ENCODE results near the gene TINAG. TPM values are rescaled to one million over a fixed set of nuclear protein-coding genes. Genes with fewer than 3 reads are reported as not detected.

Gene TINAG, protein sequence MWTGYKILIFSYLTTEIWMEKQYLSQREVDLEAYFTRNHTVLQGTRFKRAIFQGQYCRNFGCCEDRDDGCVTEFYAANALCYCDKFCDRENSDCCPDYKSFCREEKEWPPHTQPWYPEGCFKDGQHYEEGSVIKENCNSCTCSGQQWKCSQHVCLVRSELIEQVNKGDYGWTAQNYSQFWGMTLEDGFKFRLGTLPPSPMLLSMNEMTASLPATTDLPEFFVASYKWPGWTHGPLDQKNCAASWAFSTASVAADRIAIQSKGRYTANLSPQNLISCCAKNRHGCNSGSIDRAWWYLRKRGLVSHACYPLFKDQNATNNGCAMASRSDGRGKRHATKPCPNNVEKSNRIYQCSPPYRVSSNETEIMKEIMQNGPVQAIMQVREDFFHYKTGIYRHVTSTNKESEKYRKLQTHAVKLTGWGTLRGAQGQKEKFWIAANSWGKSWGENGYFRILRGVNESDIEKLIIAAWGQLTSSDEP
- total RNA-seq: not detected

GRCh38 chr6:54308289-54308985 lies at the start of gene TINAG:
TINAG (plus strand) TSS chr6:54308441; CDS start chr6:54308551, 110 bp downstream.
- Mint-ChIP-seq H3K9me3 (no peaks in the 10 kb centered on the region), H3K27ac (no peak within 1 kb of the TSS), H3K4me3 (no peak within 1 kb of the TSS), H3K4me1 (ENCODE audit: low read depth) (no peaks in the 10 kb centered on the region), H3K36me3 (ENCODE audit: low read depth) (no peaks in the 10 kb centered on the region), H3K27me3 (ENCODE audit: low read depth) (no peaks in the 10 kb centered on the region)
- no peak for DNase-seq
- CTCF ChIA-PET: no interaction called here
- intact Hi-C loops (cut with micrococcal nuclease): no loop called here

- no peaks in the 10 kb centered on the region for H3K9me3 Mint-ChIP-seq
- intact Hi-C loops (cut with micrococcal nuclease): loop anchor here (10.0 kb wide), 1 partner anchor 275 kb away; no protein-coding TSS in a partner anchor
- no peaks in the 10 kb centered on the region for H3K36me3 Mint-ChIP-seq (ENCODE audit: low read depth)
- no peak for DNase-seq
- no peaks in the 10 kb centered on the region for H3K27me3 Mint-ChIP-seq (ENCODE audit: low read depth)
- no peak overlapping the region for H3K4me3 Mint-ChIP-seq
- no peak overlapping the region for H3K27ac Mint-ChIP-seq
- CTCF ChIA-PET: interaction anchor here (0.6 kb wide), 1 partner anchor 122 kb away, joined by 3 read pairs; no protein-coding TSS in a partner anchor
- H3K4me1 Mint-ChIP-seq (ENCODE audit: low read depth): no peaks in the 10 kb centered on the region
These were observed 48.2 kb upstream of the TINAG start for GRCh38 chr6:54260025-54260424.

GRCh38 chr6:54262499-54262898 lies 45.7 kb upstream of the TINAG start:
- H3K4me1 Mint-ChIP-seq (ENCODE audit: low read depth): no peaks in the 10 kb centered on the region
- no peak overlapping the region for H3K4me3 Mint-ChIP-seq
- peaks cover 2% of the 10 kb centered on the region for H3K9me3 Mint-ChIP-seq
- DNase-seq: no peak
- CTCF ChIA-PET: no interaction called here
- no peaks in the 10 kb centered on the region for H3K36me3 Mint-ChIP-seq (ENCODE audit: low read depth)
- no peaks in the 10 kb centered on the region for H3K27me3 Mint-ChIP-seq (ENCODE audit: low read depth)
- no peak overlapping the region for H3K27ac Mint-ChIP-seq
- intact Hi-C loops (cut with micrococcal nuclease): loop anchor here (10.0 kb wide), 1 partner anchor 278 kb away; no protein-coding TSS in a partner anchor

DNA sequence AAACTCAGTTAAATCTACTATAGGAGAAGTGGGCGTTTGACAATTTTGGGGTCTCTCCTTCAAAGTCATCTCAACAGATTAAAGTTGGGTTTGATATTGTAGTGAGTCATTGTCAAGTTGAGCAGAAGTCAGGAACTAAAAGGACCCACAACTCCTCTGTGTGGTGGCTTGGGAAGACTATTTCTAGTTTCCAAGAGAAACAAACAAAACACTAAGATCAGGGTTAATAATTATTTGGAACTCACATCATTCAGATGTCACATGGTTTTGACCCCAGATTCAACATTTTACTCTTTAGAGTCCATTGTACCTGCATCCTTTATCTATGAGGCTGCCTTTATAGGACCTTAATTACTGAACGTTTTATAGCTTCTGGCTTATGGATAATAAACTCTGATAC lies 45.3 kb upstream of the TINAG start:
- intact Hi-C loops (cut with micrococcal nuclease): loop anchor here (10.0 kb wide), 1 partner anchor 278 kb away; no protein-coding TSS in a partner anchor
- Mint-ChIP-seq H3K27me3 (ENCODE audit: low read depth) (no peaks in the 10 kb centered on the region), H3K9me3 (peaks cover 2% of the 10 kb centered on the region), H3K36me3 (ENCODE audit: low read depth) (no peaks in the 10 kb centered on the region), H3K4me1 (ENCODE audit: low read depth) (no peaks in the 10 kb centered on the region), H3K27ac (no peak overlapping the region), H3K4me3 (no peak overlapping the region)
- DNase-seq: no peak
- CTCF ChIA-PET: no interaction called here

- H3K27me3 Mint-ChIP-seq (ENCODE audit: low read depth): peaks cover 4% of the 10 kb centered on the region
- intact Hi-C loops (cut with micrococcal nuclease): loop anchor here (10.0 kb wide), 1 partner anchor 280 kb away; no protein-coding TSS in a partner anchor
- H3K4me1 Mint-ChIP-seq (ENCODE audit: low read depth): no peaks in the 10 kb centered on the region
- H3K4me3 Mint-ChIP-seq: no peak overlapping the region
- CTCF ChIA-PET: no interaction called here
- no peak for DNase-seq
- no peaks in the 10 kb centered on the region for H3K36me3 Mint-ChIP-seq (ENCODE audit: low read depth)
- no peak overlapping the region for H3K27ac Mint-ChIP-seq
- H3K9me3 Mint-ChIP-seq: peaks cover 2% of the 10 kb centered on the region
These were observed 43.5 kb upstream of the TINAG start for GRCh38 chr6:54264581-54265272.

- no peak for DNase-seq
- H3K27ac Mint-ChIP-seq: no peak overlapping the region
- H3K9me3 Mint-ChIP-seq: peaks cover 2% of the 10 kb centered on the region
- intact Hi-C loops (cut with micrococcal nuclease): loop anchor here (10.0 kb wide), 1 partner anchor 282 kb away; no protein-coding TSS in a partner anchor
- no peaks in the 10 kb centered on the region for H3K36me3 Mint-ChIP-seq (ENCODE audit: low read depth)
- H3K4me3 Mint-ChIP-seq: no peak overlapping the region
- H3K4me1 Mint-ChIP-seq (ENCODE audit: low read depth): no peaks in the 10 kb centered on the region
- CTCF ChIA-PET: no interaction called here
- H3K27me3 Mint-ChIP-seq (ENCODE audit: low read depth): peaks cover 4% of the 10 kb centered on the region
These were observed 41.8 kb upstream of the TINAG start for GRCh38 chr6:54266400-54266923.

DNA sequence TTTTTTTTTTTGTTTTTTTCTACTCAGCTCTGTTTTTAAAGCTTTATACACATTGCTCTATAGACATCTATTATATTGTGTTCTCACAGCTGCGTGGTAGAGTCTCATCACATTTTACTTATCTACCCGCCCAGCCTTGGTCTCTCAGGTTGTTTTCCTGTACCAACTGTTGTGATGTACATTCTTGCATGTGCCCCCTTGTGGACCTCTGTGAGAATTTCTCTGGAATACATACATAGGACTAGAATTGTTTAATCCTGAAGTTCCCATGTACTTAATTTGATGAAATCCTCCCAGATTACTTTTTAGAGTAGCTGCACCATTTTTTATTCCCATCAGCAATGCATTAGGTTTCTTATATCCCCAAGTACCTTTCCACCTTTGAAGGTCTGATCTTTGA lies 40.4 kb upstream of the TINAG start:
- Mint-ChIP-seq H3K27ac (no peak overlapping the region), H3K9me3 (peaks cover 2% of the 10 kb centered on the region), H3K27me3 (ENCODE audit: low read depth) (peaks cover 4% of the 10 kb centered on the region), H3K4me1 (ENCODE audit: low read depth) (no peaks in the 10 kb centered on the region), H3K36me3 (ENCODE audit: low read depth) (no peaks in the 10 kb centered on the region), H3K4me3 (no peak overlapping the region)
- intact Hi-C loops (cut with micrococcal nuclease): loop anchor here (10.0 kb wide), 1 partner anchor 283 kb away; no protein-coding TSS in a partner anchor
- CTCF ChIA-PET: no interaction called here
- no peak for DNase-seq

GRCh38 chr6:54273214-54273820 lies 34.9 kb upstream of the TINAG start:
- no peak for DNase-seq
- CTCF ChIA-PET: no interaction called here
- Mint-ChIP-seq H3K4me3 (no peak overlapping the region), H3K36me3 (ENCODE audit: low read depth) (no peaks in the 10 kb centered on the region), H3K4me1 (ENCODE audit: low read depth) (no peaks in the 10 kb centered on the region), H3K9me3 (peaks cover 2% of the 10 kb centered on the region), H3K27me3 (ENCODE audit: low read depth) (peaks cover 4% of the 10 kb centered on the region), H3K27ac (no peak overlapping the region)
- intact Hi-C loops (cut with micrococcal nuclease): no loop called here

DNA sequence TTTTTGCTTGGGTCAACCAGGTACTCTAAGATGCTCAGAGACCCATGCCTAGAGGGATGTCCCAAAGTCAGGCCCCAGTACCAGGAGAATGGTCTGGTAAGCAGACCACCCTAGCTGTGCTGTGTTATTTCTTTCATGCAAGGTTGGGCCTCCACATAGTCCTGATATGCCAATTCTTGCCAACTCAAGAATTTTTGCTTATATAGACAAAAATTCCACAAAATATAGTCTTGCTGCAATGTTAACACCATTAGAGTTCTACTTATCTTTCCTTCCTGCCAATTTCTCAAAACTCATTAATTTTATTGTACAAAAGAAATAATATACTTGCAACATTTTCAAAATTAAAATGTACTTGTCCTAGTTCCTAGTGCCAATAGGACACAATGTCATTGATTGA lies 33.9 kb upstream of the TINAG start:
- Mint-ChIP-seq H3K27me3 (ENCODE audit: low read depth) (no peaks in the 10 kb centered on the region), H3K36me3 (ENCODE audit: low read depth) (no peaks in the 10 kb centered on the region), H3K27ac (no peak overlapping the region), H3K4me1 (ENCODE audit: low read depth) (no peaks in the 10 kb centered on the region), H3K4me3 (no peak overlapping the region), H3K9me3 (peaks cover 6% of the 10 kb centered on the region)
- intact Hi-C loops (cut with micrococcal nuclease): no loop called here
- DNase-seq: no peak
- CTCF ChIA-PET: no interaction called here

DNA sequence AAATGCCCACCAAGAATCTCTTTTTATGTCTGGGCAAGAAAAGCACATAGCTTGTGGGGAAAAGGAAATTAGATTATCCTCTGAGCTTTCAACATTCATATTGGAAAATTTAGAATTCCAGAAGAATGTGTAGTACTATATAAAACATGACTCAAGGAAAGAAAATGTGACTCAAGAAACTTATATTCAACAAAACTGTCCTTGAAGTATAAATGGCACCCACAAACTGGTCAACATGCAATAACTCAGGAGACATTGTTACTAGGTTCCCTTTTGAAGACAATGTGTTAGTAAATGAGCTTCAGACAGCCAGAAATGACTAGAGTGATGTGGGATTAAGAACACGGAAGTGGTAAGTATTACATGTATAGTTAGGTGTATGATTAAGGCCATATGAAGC lies 26.1 kb upstream of the TINAG start:
- H3K27ac Mint-ChIP-seq: no peak overlapping the region
- CTCF ChIA-PET: no interaction called here
- H3K4me3 Mint-ChIP-seq: no peak overlapping the region
- no peaks in the 10 kb centered on the region for H3K36me3 Mint-ChIP-seq (ENCODE audit: low read depth)
- no peaks in the 10 kb centered on the region for H3K27me3 Mint-ChIP-seq (ENCODE audit: low read depth)
- DNase-seq: no peak
- H3K9me3 Mint-ChIP-seq: peaks cover 9% of the 10 kb centered on the region
- H3K4me1 Mint-ChIP-seq (ENCODE audit: low read depth): no peaks in the 10 kb centered on the region
- intact Hi-C loops (cut with micrococcal nuclease): no loop called here

GRCh38 chr6:54284161-54284860 lies 23.9 kb upstream of the TINAG start:
- CTCF ChIA-PET: interaction anchor here (0.6 kb wide), 1 partner anchor 31 kb away, joined by 3 read pairs; no protein-coding TSS in a partner anchor

More at GRCh38 chr6:54284161-54284860, 23.9 kb upstream of the TINAG start:
- no peaks in the 10 kb centered on the region for H3K27me3 Mint-ChIP-seq (ENCODE audit: low read depth)
- H3K36me3 Mint-ChIP-seq (ENCODE audit: low read depth): no peaks in the 10 kb centered on the region
- H3K4me3 Mint-ChIP-seq: no peak overlapping the region
- intact Hi-C loops (cut with micrococcal nuclease): no loop called here
- no peak for DNase-seq
- peaks cover 5% of the 10 kb centered on the region for H3K9me3 Mint-ChIP-seq
- H3K4me1 Mint-ChIP-seq (ENCODE audit: low read depth): no peaks in the 10 kb centered on the region
- no peak overlapping the region for H3K27ac Mint-ChIP-seq

All from activated naive CD4-positive, alpha-beta T cell treated with anti-CD3 and anti-CD28 coated beads for 36 hours (primary cell).